Activated CD8-positive, alpha-beta memory T cell treated with anti-CD3 and anti-CD28 coated beads for 24 hours (primary cell): ENCODE measurements around the gene UBE2G2.

ENCODE experiments used
- DNase-seq: peaks from one replicate; pipeline ENCODE4 v3.0.0-alpha.2; 2020

Gene UBE2G2

GRCh38 chr21:44762221-44763049 is 39.2 kb downstream of the UBE2G2 start:
- DNase-seq, result no peak

- DNase-seq, result no peak
Measured at GRCh38 chr21:44761747-44762208, 39.8 kb downstream of the UBE2G2 start.

DNA sequence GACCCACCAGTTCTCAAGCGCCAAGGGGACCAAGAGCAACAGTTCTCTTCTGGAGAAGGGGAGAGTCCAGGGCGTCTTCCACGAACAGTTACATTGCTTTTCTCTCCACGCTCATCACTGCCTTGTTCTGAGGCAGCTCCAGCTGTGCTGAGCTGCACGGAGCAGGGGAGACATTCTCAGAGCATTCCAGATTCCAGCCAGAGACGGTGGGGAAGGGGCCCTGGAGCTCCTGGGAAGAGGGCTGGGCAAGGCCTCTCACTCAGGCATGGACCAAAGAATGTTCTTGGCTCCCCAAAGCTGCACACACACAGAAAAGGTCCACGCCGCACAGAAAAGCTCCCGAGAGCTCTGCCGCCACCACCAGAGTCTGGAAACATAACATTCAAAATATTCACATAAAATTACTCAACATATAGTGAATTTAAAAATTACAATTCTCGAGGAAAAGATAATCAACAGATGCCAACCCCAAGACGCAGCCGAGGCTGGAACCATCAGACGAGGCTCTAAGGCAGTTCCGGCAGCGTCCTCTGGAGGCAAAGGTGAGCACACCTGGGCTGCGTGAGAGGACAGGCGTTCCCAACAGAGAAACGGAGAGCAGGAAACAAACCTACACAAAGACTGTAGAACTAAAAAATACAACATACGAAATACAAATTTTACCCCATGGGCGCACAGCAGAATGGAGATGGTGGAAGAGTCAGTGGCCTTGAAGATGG is 40.5 kb downstream of the UBE2G2 start:
- DNase-seq, result no peak

- no peak for DNase-seq
Measured at GRCh38 chr21:44760376-44760775, 41.2 kb downstream of the UBE2G2 start.

- DNase-seq, result no peak
Measured at GRCh38 chr21:44759628-44760285, 41.9 kb downstream of the UBE2G2 start.

DNA sequence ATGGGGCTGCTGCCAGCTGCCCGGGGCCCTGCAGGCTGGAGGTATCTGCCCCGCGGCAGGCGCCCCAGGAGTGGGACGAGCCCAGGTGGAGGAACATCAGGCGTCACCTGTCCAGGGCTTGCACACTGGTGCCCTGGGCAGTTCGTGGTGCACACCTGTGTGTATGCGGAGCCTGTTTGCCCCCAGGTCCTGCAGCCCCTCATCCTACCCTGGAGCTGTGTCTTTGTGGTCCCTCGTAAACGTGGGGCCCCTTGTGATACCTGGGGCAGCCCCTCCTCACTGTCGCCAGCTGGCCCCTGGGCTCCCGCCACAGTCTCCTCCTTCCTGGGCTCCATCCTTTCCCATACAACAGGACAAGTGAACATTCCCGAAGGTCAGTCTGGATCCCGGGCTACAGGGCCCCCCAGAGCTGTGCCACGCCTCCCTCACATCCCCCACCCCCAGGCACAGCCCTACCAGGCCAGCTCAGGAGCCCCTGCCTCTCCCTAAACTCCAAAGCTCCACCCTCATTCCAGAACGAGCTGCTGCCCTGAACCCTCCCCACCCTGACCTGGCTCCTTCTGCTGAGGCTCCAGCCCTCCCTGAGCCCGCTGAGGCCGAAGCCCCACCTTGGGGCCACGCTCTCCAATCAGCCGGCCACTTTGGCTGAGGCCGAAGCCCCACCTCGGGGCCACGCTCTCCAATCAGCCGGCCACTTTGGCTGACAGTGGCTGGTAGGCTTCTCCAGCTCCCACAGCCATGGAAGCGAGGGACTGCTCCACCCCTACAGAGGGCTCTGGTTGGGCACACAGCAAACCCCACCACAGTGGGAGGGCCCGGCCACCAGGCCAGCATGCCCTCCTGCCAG is 42.6 kb downstream of the UBE2G2 start:
- DNase-seq, result no peak

DNA sequence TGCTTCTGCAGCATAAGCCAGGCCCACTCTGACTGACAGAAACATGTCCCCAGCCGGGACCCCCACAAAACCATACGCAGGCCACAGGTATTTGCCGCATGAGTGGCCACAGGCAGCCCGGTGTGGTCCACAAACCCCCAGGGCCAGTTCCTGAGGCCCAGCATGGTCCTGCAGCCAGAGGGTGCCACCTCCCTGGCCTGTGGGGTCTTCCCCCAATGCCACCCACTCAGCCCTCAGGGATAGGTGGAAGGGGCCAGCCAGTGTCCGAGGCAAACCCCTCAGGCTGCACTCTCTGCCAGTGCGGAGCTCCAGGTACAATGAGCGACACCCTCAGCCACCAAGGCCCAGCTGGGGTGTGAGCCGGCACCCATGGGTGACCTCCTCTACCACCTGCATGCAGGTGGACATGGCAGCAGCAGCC is 43.5 kb downstream of the UBE2G2 start:
- DNase-seq, result no peak

DNA sequence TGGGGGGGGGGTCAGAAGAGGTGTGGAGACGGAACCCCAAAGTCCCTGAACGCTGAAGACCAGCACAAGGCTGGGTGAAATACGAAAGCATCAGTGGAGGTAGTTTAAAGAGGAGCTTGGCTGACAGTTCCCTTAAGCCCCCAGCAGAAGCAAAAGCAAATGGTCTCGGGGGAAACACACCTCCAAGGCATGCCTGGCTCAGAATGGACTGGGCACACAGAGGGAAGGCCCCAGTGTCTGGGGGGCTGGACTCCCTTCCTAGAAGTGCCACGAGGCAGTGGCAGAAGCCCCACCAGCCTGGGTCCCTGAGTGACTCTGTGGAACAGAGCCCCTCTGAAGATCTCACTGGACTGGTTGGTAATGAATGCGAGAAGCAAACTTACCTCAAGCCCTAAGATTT is 43.9 kb downstream of the UBE2G2 start:
- DNase-seq, result no peak

- DNase-seq, result no peak
Measured at GRCh38 chr21:44756423-44757185, 45.0 kb downstream of the UBE2G2 start.

GRCh38 chr21:44755227-44755626 is 46.4 kb downstream of the UBE2G2 start:
- no peak for DNase-seq

DNA sequence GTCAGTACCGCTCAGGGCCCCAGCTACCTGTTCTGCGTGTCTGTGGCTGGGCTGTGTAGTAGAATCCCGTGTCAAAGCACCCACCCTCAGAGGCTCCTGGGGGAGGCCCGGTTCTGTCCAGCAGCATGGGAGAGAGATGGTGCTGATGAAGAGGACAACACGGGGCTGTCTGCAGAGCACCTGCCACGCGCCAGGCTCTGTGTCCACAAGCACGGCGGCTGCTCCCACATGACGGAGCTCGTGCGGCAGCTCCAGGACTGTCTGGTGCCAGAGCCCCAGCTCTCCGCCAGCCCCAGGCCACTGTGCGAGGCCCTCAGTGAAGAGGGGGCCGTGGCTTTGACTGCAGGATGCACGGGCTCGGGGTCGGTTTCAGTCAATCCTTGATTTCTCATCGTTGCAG is 48.3 kb downstream of the UBE2G2 start:
- DNase-seq, result no peak

DNA sequence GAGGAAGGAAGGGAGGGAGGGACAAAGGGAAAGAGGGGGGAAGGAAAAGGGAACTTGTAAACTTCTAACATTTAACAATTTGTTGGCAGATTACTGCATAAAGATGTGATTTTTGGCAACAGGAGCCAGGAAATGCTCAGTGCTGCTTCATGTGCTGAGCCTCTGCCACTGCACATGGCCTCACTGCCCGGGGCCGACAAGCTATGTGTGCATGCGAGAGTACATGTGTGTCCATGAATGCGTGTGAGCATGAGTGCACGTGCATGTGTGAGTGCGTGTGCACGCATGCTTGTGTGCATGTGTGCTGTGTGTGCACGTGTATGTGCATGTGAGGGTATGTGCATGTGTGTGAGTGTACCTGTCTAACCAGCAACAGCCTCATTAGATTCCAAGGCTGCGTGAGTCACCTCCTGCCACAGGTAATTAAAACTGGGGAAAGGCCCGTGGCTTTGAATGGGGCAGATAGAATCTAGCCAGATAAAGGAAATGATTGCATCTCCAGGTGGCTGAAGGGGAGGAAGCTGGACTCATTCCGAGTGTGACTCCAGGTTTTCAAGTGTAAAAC is 48.9 kb downstream of the UBE2G2 start:
- no peak for DNase-seq

DNA sequence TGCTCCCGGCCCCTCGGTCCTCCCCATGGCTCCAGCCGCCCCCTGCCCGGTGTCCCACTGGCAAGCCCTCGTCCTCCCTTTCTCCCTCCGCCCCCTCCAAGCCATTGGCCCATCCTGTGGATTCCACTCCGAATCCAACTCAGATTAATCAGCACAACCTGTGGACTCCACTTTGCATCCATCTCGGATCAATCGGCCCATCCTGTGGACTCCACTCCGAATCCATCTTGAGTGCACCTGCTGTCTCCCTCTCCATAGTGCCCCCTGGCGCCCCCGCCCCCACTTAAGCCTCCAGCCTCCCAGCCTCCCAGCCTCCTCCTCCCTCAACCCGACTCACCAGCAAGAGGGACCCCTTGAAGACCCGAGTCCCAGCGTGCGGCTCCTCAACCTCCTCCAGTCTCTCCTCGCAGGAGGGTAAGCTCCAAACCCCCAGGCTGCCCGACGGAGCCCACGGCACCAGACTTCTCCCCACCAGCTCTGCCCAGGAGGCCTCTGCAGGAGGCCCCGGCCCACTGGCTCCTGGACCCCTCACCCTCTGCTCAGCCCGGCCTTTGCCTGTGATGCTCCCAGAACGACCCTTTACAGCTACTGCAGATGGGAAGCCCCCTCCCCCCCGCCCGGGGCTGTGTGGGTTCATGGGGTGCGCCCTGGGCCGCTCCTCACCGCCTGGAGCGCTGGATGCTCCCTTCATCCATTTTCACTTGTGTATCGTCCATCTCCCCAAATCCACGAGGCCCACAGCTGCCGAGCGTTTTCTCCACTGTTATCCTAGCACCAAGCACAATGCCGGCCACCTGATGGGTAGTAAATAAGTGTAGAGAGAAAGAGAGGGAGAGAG is 49.6 kb downstream of the UBE2G2 start:
- no peak for DNase-seq

GRCh38 chr21:44751186-44751798 is 50.3 kb downstream of the UBE2G2 start:
- no peak for DNase-seq

DNA sequence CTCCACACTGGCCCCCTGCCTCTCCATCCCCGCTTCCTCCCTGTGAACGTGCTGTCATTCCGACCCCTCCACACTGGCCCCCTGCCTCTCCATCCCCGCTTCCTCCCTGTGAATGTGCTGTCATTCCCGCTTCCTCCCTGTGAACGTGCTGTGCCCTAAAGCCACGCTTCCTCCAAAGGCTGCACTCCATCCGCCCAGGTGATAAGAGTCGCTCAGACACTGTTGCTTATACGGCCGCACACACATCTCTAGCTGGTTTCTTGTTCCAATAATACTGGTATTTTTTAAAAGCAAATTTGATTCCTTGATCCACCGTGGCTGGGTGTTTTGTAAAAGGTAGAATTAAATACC is 51.0 kb downstream of the UBE2G2 start:
- DNase-seq, result no peak

- DNase-seq, result no peak
Measured at GRCh38 chr21:44749759-44750674, 51.6 kb downstream of the UBE2G2 start.

DNA sequence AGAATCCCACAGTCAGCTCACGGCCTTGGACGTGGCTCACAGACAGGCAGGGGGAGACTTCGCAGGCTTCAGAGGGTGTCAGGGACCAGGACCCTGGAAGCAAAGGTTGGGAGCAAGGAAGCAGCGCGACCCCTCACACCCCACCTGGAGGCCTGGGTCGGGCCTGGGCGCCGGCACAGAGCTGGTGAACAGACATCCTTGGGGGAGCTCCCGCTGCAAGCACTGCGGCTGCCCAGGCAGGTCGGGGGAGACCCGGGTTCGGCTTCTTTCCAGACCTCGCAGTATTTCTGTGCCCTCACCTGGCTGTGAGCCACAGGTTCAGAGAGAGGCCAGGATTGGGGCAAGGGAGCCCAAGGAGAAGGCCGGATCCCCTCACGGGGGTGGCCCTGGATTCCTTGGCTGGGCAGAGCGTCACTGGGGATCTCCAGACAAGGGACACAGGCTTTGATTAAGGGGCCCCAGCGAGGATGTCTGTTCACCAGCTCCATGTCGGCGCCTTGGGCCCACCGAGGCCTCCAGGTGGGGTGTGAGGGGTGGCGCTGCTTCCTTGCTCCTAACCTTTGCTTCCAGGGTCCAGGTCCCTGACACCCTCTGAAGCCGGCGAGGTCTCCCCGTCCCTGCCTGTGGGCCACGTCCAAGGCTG is 52.4 kb downstream of the UBE2G2 start:
- DNase-seq, result no peak

GRCh38 chr21:44748621-44749020 is 53.0 kb downstream of the UBE2G2 start:
- DNase-seq, result no peak
